ENCODE measurements around the gene CHD6.

The CHD6 gene

GRCh38 chr20:41358717-41359116, 259.5 kb downstream of the CHD6 start:
- TF ChIP-seq CTCF (IDR thresholded peaks at IDR 0.05; ENCODE audit: low read depth, low read length): no peak
- DNase-seq (ENCODE audit: low read depth in 2 of 2): no peak
- H3K4me3 ChIP-seq (replicated peaks in 1 of 2; ENCODE audit: low read depth in 2 of 2, low read length in 2 of 2): no peak overlapping the region

GRCh38 chr20:41358230-41358629, 259.9 kb downstream of the CHD6 start:
- no peak for DNase-seq (ENCODE audit: low read depth in 2 of 2)

GRCh38 chr20:41357424-41358163, 260.6 kb downstream of the CHD6 start:
- no peak for DNase-seq (ENCODE audit: low read depth in 2 of 2)
- TF ChIP-seq CTCF (IDR thresholded peaks at IDR 0.05; ENCODE audit: low read depth, low read length): no peak
- H3K4me3 ChIP-seq (replicated peaks in 1 of 2; ENCODE audit: low read depth in 2 of 2, low read length in 2 of 2): no peak overlapping the region

More at GRCh38 chr20:41358230-41358629, 259.9 kb downstream of the CHD6 start:
- TF ChIP-seq CTCF (IDR thresholded peaks at IDR 0.05; ENCODE audit: low read depth, low read length): no peak
- no peak overlapping the region for H3K4me3 ChIP-seq (replicated peaks in 1 of 2; ENCODE audit: low read depth in 2 of 2, low read length in 2 of 2)

GRCh38 chr20:41356951-41357350, 261.2 kb downstream of the CHD6 start:
- no peak for DNase-seq (ENCODE audit: low read depth in 2 of 2)
- H3K4me3 ChIP-seq (replicated peaks in 1 of 2; ENCODE audit: low read depth in 2 of 2, low read length in 2 of 2): no peak overlapping the region
- TF ChIP-seq CTCF (IDR thresholded peaks at IDR 0.05; ENCODE audit: low read depth, low read length): no peak

- no peak for TF ChIP-seq CTCF (IDR thresholded peaks at IDR 0.05; ENCODE audit: low read depth, low read length)
- no peak overlapping the region for H3K4me3 ChIP-seq (replicated peaks in 1 of 2; ENCODE audit: low read depth in 2 of 2, low read length in 2 of 2)
- DNase-seq (ENCODE audit: low read depth in 2 of 2): no peak
Observed at GRCh38 chr20:41355598-41356203, 262.5 kb downstream of the CHD6 start.

GRCh38 chr20:41355192-41355591, 263.0 kb downstream of the CHD6 start:
- no peak for DNase-seq (ENCODE audit: low read depth in 2 of 2)
- no peak overlapping the region for H3K4me3 ChIP-seq (replicated peaks in 1 of 2; ENCODE audit: low read depth in 2 of 2, low read length in 2 of 2)
- no peak for TF ChIP-seq CTCF (IDR thresholded peaks at IDR 0.05; ENCODE audit: low read depth, low read length)
